GM12873 (cell line): ENCODE data around the gene EHBP1.

Source experiments
- TF ChIP-seq, protein P1 (sequence below): IDR thresholded peaks from 2 replicates; pipeline ENCODE4 v1.5.1; 2012; ENCODE audit warnings: low read depth, mild to moderate bottlenecking, moderate library complexity, low read length, control low read depth; ENCODE audit not compliant: insufficient read depth; ENCODE audit errors: missing control alignments

EHBP1 gene

DNA sequence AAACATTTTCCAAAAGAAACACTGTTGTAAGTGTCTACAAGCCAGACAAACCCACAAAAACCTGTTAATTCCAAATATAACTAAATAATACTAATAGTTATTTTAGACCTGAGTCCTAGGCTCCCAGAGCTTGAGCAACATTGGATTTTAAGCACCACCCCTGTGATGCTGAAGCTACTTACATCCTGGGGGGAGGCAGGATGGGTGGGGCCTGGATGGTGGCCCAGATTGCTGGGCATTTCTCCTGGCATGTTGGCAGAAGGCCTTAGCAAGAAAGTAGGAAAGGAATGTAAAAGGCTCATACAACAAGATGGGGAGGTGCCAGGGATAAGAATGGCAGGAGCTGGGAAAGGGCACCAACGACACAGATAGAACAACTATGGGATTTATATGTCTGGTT is 294.4 kb downstream of the EHBP1 start:
- TF ChIP-seq, protein P1, sequence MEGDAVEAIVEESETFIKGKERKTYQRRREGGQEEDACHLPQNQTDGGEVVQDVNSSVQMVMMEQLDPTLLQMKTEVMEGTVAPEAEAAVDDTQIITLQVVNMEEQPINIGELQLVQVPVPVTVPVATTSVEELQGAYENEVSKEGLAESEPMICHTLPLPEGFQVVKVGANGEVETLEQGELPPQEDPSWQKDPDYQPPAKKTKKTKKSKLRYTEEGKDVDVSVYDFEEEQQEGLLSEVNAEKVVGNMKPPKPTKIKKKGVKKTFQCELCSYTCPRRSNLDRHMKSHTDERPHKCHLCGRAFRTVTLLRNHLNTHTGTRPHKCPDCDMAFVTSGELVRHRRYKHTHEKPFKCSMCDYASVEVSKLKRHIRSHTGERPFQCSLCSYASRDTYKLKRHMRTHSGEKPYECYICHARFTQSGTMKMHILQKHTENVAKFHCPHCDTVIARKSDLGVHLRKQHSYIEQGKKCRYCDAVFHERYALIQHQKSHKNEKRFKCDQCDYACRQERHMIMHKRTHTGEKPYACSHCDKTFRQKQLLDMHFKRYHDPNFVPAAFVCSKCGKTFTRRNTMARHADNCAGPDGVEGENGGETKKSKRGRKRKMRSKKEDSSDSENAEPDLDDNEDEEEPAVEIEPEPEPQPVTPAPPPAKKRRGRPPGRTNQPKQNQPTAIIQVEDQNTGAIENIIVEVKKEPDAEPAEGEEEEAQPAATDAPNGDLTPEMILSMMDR = no peak

GRCh38 chr2:63000801-63001200 is 295.3 kb downstream of the EHBP1 start:
- TF ChIP-seq, protein P1 = no peak

DNA sequence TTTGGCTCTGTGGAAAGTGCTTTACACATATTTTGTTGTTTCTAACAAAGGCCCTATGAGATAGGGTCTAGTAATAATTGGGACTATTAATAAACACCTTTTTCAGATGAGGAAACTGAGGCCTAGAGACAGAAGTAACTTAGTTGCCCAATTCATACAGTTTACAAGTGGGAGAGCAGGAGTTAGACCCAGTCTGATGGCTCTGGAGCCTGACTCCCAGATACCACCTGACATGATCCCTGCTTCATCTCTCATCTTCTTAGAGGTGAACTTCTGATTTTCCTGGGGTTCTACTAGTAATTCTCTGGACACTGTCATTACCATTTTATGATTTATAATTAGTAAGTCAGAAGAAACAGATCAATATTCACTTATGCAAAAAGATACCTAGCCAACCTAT is 296.1 kb downstream of the EHBP1 start:
- TF ChIP-seq, protein P1 = no peak

GRCh38 chr2:63003351-63003750 is 297.8 kb downstream of the EHBP1 start:
- TF ChIP-seq, protein P1 = no peak

DNA sequence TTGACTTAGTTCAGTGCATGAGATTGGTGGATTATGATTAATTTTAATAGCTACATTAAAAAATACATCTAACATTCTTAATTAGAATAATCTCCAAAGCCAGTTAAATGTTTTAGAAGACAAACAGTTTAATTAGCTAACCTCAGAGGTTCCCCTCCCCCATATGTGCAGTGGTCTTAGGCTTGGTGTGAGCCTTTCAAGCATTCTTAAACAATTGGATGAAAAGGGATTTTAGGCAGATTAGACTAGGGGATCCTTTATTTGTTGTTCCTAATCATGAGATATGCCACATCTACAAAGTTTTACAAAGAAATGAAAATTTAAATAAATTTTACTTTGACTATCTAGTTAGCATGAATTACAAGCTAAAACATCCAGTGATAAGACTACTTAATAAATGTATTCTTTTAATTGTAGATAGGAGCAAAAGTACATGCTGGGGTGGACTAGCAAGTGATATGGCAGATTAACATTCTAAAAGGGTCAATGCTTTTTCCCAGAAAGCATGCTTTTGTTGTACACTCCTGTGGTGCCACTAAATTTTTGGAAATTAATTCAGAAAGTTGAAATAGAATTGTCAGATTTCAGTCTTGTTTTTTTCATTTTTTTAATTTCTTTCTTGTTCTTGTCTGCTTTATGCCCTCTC is 302.4 kb downstream of the EHBP1 start:
- TF ChIP-seq, protein P1 = no peak

GRCh38 chr2:63008838-63009237 is 303.3 kb downstream of the EHBP1 start:
- TF ChIP-seq, protein P1 = no peak

GRCh38 chr2:63009490-63009889 is 304.0 kb downstream of the EHBP1 start:
- TF ChIP-seq, protein P1 = no peak
